HG03097 (cell line): ENCODE results near the gene SOCS1.

Experiments
- ATAC-seq: cut with Tn5 transposase; IDR thresholded peaks from one replicate; pipeline ENCODE4 v1.9.1; 2021; ENCODE audit not compliant: unreplicated experiment, low FRiP score

The SOCS1 gene

GRCh38 chr16:11263737-11264136 is 7.7 kb upstream of the SOCS1 start:
- no peak for ATAC-seq

GRCh38 chr16:11262915-11263314 is 6.9 kb upstream of the SOCS1 start:
- no peak for ATAC-seq

- no peak for ATAC-seq
Observed at GRCh38 chr16:11260596-11260966, 4.6 kb upstream of the SOCS1 start.

- no peak for ATAC-seq
Observed at GRCh38 chr16:11259655-11260595, 3.9 kb upstream of the SOCS1 start.

GRCh38 chr16:11258553-11259492 is 2.8 kb upstream of the SOCS1 start:
- ATAC-seq: no peak

GRCh38 chr16:11257131-11257938 is 1.3 kb upstream of the SOCS1 start:
- no peak for ATAC-seq

GRCh38 chr16:11256661-11257130 is 692 bp upstream of the SOCS1 start:
- no peak for ATAC-seq

- no peak for ATAC-seq
Observed at GRCh38 chr16:11254913-11255736, 879 bp downstream of the SOCS1 start.

GRCh38 chr16:11253995-11254912 is 1.8 kb downstream of the SOCS1 start:
- no peak for ATAC-seq

GRCh38 chr16:11253009-11253994 is 2.7 kb downstream of the SOCS1 start:
- ATAC-seq: no peak

GRCh38 chr16:11252482-11252931 is 3.5 kb downstream of the SOCS1 start:
- no peak for ATAC-seq

GRCh38 chr16:11251525-11252481 is 4.2 kb downstream of the SOCS1 start:
- ATAC-seq: no peak

- ATAC-seq: no peak
Observed at GRCh38 chr16:11250786-11251524, 5.0 kb downstream of the SOCS1 start.

- no peak for ATAC-seq
Observed at GRCh38 chr16:11250091-11250785, 5.8 kb downstream of the SOCS1 start.
